ENCODE data around the gene LST1. TPM values are rescaled to one million over a fixed set of nuclear protein-coding genes. Genes with fewer than 3 reads are reported as not detected.
A peak's percentile ranks its signal among the peaks of the same experiment; 100 is the strongest.

The LST1 gene
- total and polyA plus RNA-seq, 4 donors = 10.4 to 24.6 (median 13.4) TPM

GRCh38 chr6:31558631-31559500, 27.2 kb upstream of the LST1 start:
- H3K27ac ChIP-seq (ENCODE audit: low read depth in 1 of 2, low read length in 2 of 2) = peak overlapping the region; percentile 55 to 84
- H3K27me3 ChIP-seq (ENCODE audit: control insufficient read depth in 4 of 4, insufficient read depth in 4 of 4, low read length in 3 of 4) = no peaks in the 10 kb centered on the region
- TF ChIP-seq CTCF (IDR thresholded peaks at IDR 0.05; ENCODE audit: low read depth, low read length, missing input control) (no peak), SP1 (IDR thresholded peaks at IDR 0.05) (no peak), YY1 (IDR thresholded peaks at IDR 0.05) (no peak), FOXA1 (IDR thresholded peaks at IDR 0.05) (no peak), GABPA (IDR thresholded peaks at IDR 0.05 in 1 of 2, conservative IDR thresholded peaks at IDR 0.05 in 1 of 2) (no peak), RXRA (IDR thresholded peaks at IDR 0.05) (no peak), HNF4A (conservative IDR thresholded peaks at IDR 0.05) (no peak), FOXA2 (IDR thresholded peaks at IDR 0.05) (no peak), TAF1 (conservative IDR thresholded peaks at IDR 0.05) (no peak), EGR1 (IDR thresholded peaks at IDR 0.05; ENCODE audit: low read depth in 2 of 2) (no peak), ATF3 (IDR thresholded peaks at IDR 0.05) (no peak), REST (IDR thresholded peaks at IDR 0.05) (no peak), JUND (IDR thresholded peaks at IDR 0.05) (no peak), NR2F2 (IDR thresholded peaks at IDR 0.05) (no peak)
- 85% methylated on average over 14 of the region's 14 CpGs for WGBS
- H3K4me1 ChIP-seq (ENCODE audit: control insufficient read depth in 4 of 4, insufficient read depth in 4 of 4, low read length in 3 of 4) = peaks cover 0 to 22% (median 7%) of the 10 kb centered on the region in 4 donors
- peaks cover 6 to 14% (median 11%) of the 10 kb centered on the region in 4 donors for H3K36me3 ChIP-seq (ENCODE audit: control insufficient read depth in 4 of 4, insufficient read depth in 3 of 4, low read depth in 1 of 4, low read length in 3 of 4)
- no peak for DNase-seq (ENCODE audit: low spot score)
- H3K4me3 ChIP-seq (ENCODE audit: low read depth in 1 of 3, low read length in 3 of 3) = no peak overlapping the region
- no peaks in the 10 kb centered on the region for H3K9me3 ChIP-seq (ENCODE audit: control insufficient read depth in 4 of 4, low read length in 3 of 4)
- H3K9ac ChIP-seq (ENCODE audit: low read depth in 1 of 2, low read length in 2 of 2) = no peak overlapping the region

- H3K27ac ChIP-seq (ENCODE audit: low read depth in 1 of 2, low read length in 2 of 2) = peak overlapping the region; percentile 55 to 84
- no peaks in the 10 kb centered on the region for H3K27me3 ChIP-seq (ENCODE audit: control insufficient read depth in 4 of 4, insufficient read depth in 4 of 4, low read length in 3 of 4)
- H3K9ac ChIP-seq (ENCODE audit: low read depth in 1 of 2, low read length in 2 of 2) = no peak overlapping the region
- H3K9me3 ChIP-seq (ENCODE audit: control insufficient read depth in 4 of 4, low read length in 3 of 4) = no peaks in the 10 kb centered on the region
- peaks cover 0 to 22% (median 7%) of the 10 kb centered on the region in 4 donors for H3K4me1 ChIP-seq (ENCODE audit: control insufficient read depth in 4 of 4, insufficient read depth in 4 of 4, low read length in 3 of 4)
- H3K36me3 ChIP-seq (ENCODE audit: control insufficient read depth in 4 of 4, insufficient read depth in 3 of 4, low read depth in 1 of 4, low read length in 3 of 4) = peaks cover 6 to 14% (median 9%) of the 10 kb centered on the region in 4 donors
- WGBS = 58% methylated on average over 4 of the region's 4 CpGs
- no peak for DNase-seq (ENCODE audit: low spot score)
- H3K4me3 ChIP-seq (ENCODE audit: low read depth in 1 of 3, low read length in 3 of 3) = no peak overlapping the region
- TF ChIP-seq JUND (IDR thresholded peaks at IDR 0.05) (no peak), CTCF (IDR thresholded peaks at IDR 0.05; ENCODE audit: low read depth, low read length, missing input control) (no peak), EGR1 (IDR thresholded peaks at IDR 0.05; ENCODE audit: low read depth in 2 of 2) (no peak), REST (IDR thresholded peaks at IDR 0.05) (no peak), HNF4A (conservative IDR thresholded peaks at IDR 0.05) (no peak), ZBTB33 (IDR thresholded peaks at IDR 0.05) (no peak), YY1 (IDR thresholded peaks at IDR 0.05) (no peak), RXRA (IDR thresholded peaks at IDR 0.05) (no peak), RAD21 (IDR thresholded peaks at IDR 0.05) (no peak), FOXA2 (IDR thresholded peaks at IDR 0.05) (no peak), NR2F2 (IDR thresholded peaks at IDR 0.05) (no peak), HNF4G (IDR thresholded peaks at IDR 0.05) (no peak)
Measured at GRCh38 chr6:31559606-31559957, 26.5 kb upstream of the LST1 start.
